A673 (cell line): ENCODE data around the gene ACSS1. TPM values are rescaled to one million over a fixed set of nuclear protein-coding genes. Genes with fewer than 3 reads are reported as not detected.

Source experiments
- BruUV-seq: library from RNA; stranded (reverse); fragments of 400-500 nt; replicated peaks from 2 replicates; lab custom pipeline; 2021; lab: Mats Ljungman, UMichigan
- CTCF ChIA-PET: fragments of 300-600 bp; sonication (Branson Sonifier 250); formaldehyde crosslinking; loops from one replicate; lab custom pipeline; 2022; ENCODE audit warnings: antibody characterized with exemption; lab: Charles Lee
- POLR2A ChIA-PET: fragments of 300-600 bp; sonication (Branson Sonifier 250); formaldehyde crosslinking; loops from one replicate; lab custom pipeline; 2022; ENCODE audit warnings: antibody characterized with exemption; ENCODE audit not compliant: low non-redundant PET; lab: Charles Lee
- DNase-seq: peaks from one replicate; pipeline ENCODE4 v3.0.0-alpha.2; 2015; ENCODE audit warnings: low spot score
- H3K27ac ChIP-seq: fragments of 200-600 bp; sonication (generic); 2 replicates; pipeline ENCODE4 v1.5.1; 2016; ENCODE audit warnings: mixed run types, low read depth, mild to moderate bottlenecking, mixed read lengths, antibody characterized with exemption, low read length; ENCODE audit not compliant: poor library complexity, severe bottlenecking
- H3K27me3 ChIP-seq: fragments of 200-600 bp; sonication (generic); replicated peaks from 2 replicates; pipeline ENCODE4 v1.6.1; 2017; ENCODE audit warnings: mixed run types, low read depth, mild to moderate bottlenecking, mixed read lengths, antibody characterized with exemption, low read length; ENCODE audit not compliant: insufficient read depth, poor library complexity
- H3K36me3 ChIP-seq: fragments of 200-600 bp; sonication (generic); 2 replicates; pipeline ENCODE4 v1.6.1; 2016; ENCODE audit warnings: mixed run types, mild to moderate bottlenecking, mixed read lengths, antibody characterized with exemption, low read length; ENCODE audit not compliant: insufficient read depth, poor library complexity, severe bottlenecking
- H3K4me1 ChIP-seq: fragments of 200-600 bp; sonication (generic); 2 replicates; pipeline ENCODE4 v1.6.1; 2017; ENCODE audit warnings: mixed run types, mild to moderate bottlenecking, mixed read lengths, antibody characterized with exemption, low read length; ENCODE audit not compliant: insufficient read depth, poor library complexity, severe bottlenecking
- H3K4me3 ChIP-seq: fragments of 200-600 bp; sonication (generic); 2 replicates; pipeline ENCODE4 v1.5.1; 2016; ENCODE audit warnings: low read depth, mixed run types, mild to moderate bottlenecking, mixed read lengths, low read length; ENCODE audit not compliant: poor library complexity, severe bottlenecking
- H3K9me3 ChIP-seq: fragments of 200-600 bp; sonication (generic); 2 replicates; pipeline ENCODE4 v1.6.1; 2016; ENCODE audit warnings: mixed run types, low read depth, mild to moderate bottlenecking, mixed read lengths, antibody characterized with exemption, low read length; ENCODE audit not compliant: poor library complexity, severe bottlenecking
- EZH2 ChIP-seq: fragments of 200-600 bp; sonication (generic); IDR thresholded peaks from 2 replicates; pipeline ENCODE4 v1.6.1; 2017; ENCODE audit warnings: borderline replicate concordance, low read depth, mild to moderate bottlenecking, mixed read lengths, antibody characterized with exemption, low read length; ENCODE audit not compliant: poor library complexity, severe bottlenecking
- intact Hi-C: fragments of 100-400 bp; cut with micrococcal nuclease; formaldehyde crosslinking; loops from one replicate; pipeline ENCODE4 v1.10.0; 2022; ENCODE audit not compliant: unreplicated experiment
- total RNA-seq: library from RNA; stranded (reverse); gene quantifications from 2 replicates; pipeline ENCODE4 v1.2.3, GENCODE V29; 2021
- TF ChIP-seq, protein P1 (sequence below): fragments of 300-800, 200-600 bp; sonication (generic); conservative IDR thresholded peaks from 2 replicates; pipeline ENCODE4 v1.5.1; 2017; ENCODE audit warnings: low read depth, mild to moderate bottlenecking, antibody characterized with exemption, low read length, moderate library complexity, mixed read lengths

Gene ACSS1
- total RNA-seq, 1 experiment from 2014 or later, result 3.9 TPM

DNA sequence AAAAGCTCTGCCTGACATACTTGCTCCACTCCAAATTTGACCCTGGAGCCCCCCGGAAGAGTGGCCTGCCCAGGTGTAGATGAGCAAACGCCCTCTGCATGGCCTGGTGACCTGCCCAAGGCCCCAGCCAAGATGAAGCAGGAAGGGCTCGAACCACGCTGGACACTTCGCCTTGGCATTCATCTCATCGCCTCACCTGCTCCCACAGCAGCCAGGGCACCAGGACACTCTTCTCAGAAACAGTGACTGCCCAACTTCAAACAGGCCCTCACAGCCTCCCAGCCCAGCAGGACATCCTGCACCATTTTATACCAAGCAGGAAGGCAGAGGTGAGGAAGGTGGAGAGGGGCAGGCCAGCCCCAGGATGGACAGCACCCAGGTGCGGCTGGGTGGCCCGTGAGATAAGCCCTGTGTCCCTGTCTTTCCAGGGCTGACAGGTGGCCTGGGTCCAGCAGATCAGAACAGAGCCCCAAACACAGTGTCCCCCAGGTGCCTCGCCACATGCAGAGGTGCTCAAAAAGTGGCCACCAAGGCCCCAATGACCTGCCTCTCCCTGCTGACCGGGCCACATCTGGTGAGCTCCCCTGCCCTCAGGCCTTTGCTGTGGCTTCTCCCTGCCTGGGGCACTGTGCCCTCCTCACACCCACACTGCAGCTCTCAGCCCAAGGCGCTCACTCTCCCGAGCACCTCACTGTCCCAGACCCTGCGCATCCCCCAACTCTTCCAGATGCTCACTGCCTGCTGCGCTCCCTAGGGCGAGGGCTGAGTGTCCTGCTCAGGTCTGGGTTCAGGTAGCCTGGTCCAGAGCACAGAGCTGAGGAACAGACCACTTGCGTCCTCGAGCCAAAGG, 7.2 kb downstream of the ACSS1 start:
- CTCF ChIA-PET, result no interaction called here
- H3K4me3 ChIP-seq, result no peak overlapping the region
- DNase-seq, result no peak
- intact Hi-C loops, result no loop called here
- TF ChIP-seq, protein P1, sequence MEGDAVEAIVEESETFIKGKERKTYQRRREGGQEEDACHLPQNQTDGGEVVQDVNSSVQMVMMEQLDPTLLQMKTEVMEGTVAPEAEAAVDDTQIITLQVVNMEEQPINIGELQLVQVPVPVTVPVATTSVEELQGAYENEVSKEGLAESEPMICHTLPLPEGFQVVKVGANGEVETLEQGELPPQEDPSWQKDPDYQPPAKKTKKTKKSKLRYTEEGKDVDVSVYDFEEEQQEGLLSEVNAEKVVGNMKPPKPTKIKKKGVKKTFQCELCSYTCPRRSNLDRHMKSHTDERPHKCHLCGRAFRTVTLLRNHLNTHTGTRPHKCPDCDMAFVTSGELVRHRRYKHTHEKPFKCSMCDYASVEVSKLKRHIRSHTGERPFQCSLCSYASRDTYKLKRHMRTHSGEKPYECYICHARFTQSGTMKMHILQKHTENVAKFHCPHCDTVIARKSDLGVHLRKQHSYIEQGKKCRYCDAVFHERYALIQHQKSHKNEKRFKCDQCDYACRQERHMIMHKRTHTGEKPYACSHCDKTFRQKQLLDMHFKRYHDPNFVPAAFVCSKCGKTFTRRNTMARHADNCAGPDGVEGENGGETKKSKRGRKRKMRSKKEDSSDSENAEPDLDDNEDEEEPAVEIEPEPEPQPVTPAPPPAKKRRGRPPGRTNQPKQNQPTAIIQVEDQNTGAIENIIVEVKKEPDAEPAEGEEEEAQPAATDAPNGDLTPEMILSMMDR, result no peak
- no peak for TF ChIP-seq EZH2
- no TSS peak for BruUV-seq
- H3K27ac ChIP-seq, result no peak overlapping the region
- POLR2A ChIA-PET, result no interaction called here
- H3K9me3 ChIP-seq, result no peaks in the 10 kb centered on the region
- no peaks in the 10 kb centered on the region for H3K4me1 ChIP-seq
- no peaks in the 10 kb centered on the region for H3K36me3 ChIP-seq
- H3K27me3 ChIP-seq, result no peaks in the 10 kb centered on the region

DNA sequence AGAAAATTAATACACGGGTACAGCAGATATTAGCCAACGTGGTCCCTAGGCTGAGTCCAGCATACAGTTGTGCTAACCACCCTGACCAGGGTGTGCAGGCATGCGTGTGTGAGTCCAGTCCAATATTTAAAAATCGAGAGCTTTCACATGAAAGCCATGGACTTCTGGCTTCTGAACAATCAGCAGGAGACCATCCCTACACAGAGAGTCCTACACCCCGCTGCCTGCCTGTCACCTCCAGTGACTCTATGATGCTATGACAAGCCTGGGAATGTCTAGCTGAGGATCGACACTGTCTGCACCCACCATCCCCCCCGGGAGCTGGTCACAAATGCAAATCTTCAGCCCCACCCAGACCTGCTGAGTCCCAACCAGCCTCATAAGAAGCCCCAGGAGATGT, 7.9 kb downstream of the ACSS1 start:
- intact Hi-C loops, result no loop called here
- no TSS peak for BruUV-seq
- Histone ChIP-seq H3K4me1 (no peaks in the 10 kb centered on the region), H3K4me3 (no peak overlapping the region), H3K27me3 (no peaks in the 10 kb centered on the region), H3K9me3 (no peaks in the 10 kb centered on the region), H3K27ac (no peak overlapping the region), H3K36me3 (no peaks in the 10 kb centered on the region)
- ChIA-PET POLR2A (no interaction called here), CTCF (no interaction called here)
- no peak for DNase-seq
- no peak for TF ChIP-seq EZH2
- TF ChIP-seq, protein P1, result no peak

DNA sequence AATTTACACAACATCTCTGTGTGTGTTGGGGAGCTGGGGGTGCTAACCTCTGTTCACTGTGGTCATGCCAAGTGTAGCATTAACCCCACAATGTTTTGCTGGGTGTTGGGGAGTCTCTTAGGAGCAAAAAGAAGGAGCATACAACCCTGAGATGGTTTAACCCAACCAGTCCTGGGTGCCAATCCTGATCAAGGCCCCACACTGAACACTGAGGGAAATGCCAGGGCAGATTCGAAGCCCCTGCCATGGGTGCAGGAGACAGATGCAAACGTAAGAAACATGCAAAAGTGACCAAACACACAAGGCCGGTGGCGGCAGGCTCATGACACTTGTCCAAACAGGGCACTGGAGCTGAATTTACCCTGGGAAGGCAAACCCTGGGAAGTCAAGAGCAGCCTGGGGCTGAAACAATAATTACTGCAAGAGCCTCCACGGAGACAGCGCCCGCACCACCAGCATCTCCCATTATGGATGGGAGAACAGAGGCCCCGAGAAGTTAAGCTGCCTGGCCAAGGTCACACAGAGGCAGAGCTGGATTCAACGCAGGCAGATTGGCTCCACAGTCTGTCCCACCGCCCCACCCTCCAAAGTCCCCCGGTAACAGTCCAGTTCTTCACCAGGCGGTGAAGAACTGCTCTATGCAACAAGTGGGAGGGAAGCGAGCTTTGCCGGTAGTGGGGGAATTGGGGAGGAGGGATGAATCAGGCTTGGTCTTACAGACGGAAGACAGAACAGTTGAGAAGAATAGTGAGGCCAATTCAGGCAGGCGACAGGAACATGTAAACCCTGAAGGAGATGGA, 8.5 kb downstream of the ACSS1 start:
- Histone ChIP-seq H3K9me3 (no peaks in the 10 kb centered on the region), H3K4me3 (no peak overlapping the region), H3K4me1 (no peaks in the 10 kb centered on the region), H3K36me3 (no peaks in the 10 kb centered on the region), H3K27me3 (no peaks in the 10 kb centered on the region), H3K27ac (no peak overlapping the region)
- no peak for TF ChIP-seq EZH2
- TF ChIP-seq, protein P1, result no peak
- CTCF ChIA-PET, result no interaction called here
- intact Hi-C loops, result no loop called here
- BruUV-seq, result no TSS peak
- POLR2A ChIA-PET, result no interaction called here
- DNase-seq, result no peak
